Measurements from ENCODE around the gene DGKI.

Gene DGKI

GRCh38 chr7:137692399-137692798 lies 154.4 kb downstream of the DGKI start:
- Histone ChIP-seq H4K20me1 (ENCODE audit: control insufficient read depth, insufficient read depth, low read depth, low read length) (no peaks in the 10 kb centered on the region), H3K4me1 (ENCODE audit: control insufficient read depth, low read length) (no peaks in the 10 kb centered on the region), H3F3A (ENCODE audit: control insufficient read depth, insufficient read depth) (no peaks in the 10 kb centered on the region)

GRCh38 chr7:137691566-137691965 lies 155.2 kb downstream of the DGKI start:
- H3K4me1 ChIP-seq (ENCODE audit: control insufficient read depth, low read length): no peaks in the 10 kb centered on the region
- no peaks in the 10 kb centered on the region for H3K79me2 ChIP-seq (ENCODE audit: control insufficient read depth, low read length)
- TF ChIP-seq CTCF (IDR thresholded peaks at IDR 0.05; ENCODE audit: low read depth, low read length, poor library complexity, severe bottlenecking): no peak
- TF ChIP-seq EZH2phosphoT487 (IDR thresholded peaks at IDR 0.05; ENCODE audit: borderline replicate concordance, low read length): no peak
- H3K4me3 ChIP-seq (ENCODE audit: low read length): no peak overlapping the region
- H4K20me1 ChIP-seq (ENCODE audit: control insufficient read depth, insufficient read depth, low read depth, low read length): no peaks in the 10 kb centered on the region
- no peak overlapping the region for H3K27ac ChIP-seq (ENCODE audit: low read depth, low read length)
- no peak overlapping the region for H3K4me2 ChIP-seq (ENCODE audit: low read length)
- H3K9me2 ChIP-seq (replicated peaks; ENCODE audit: control insufficient read depth, low read length): no peaks in the 10 kb centered on the region
- H3K9me3 ChIP-seq (ENCODE audit: control insufficient read depth, insufficient read depth, low read length): no peaks in the 10 kb centered on the region
- no peaks in the 10 kb centered on the region for H3F3A ChIP-seq (ENCODE audit: control insufficient read depth, insufficient read depth)
- H3K36me3 ChIP-seq (ENCODE audit: control insufficient read depth, low read length): no peaks in the 10 kb centered on the region
- no peaks in the 10 kb centered on the region for H3K27me3 ChIP-seq (ENCODE audit: control insufficient read depth, low read length)

More at GRCh38 chr7:137692399-137692798, 154.4 kb downstream of the DGKI start:
- Histone ChIP-seq H3K4me3 (ENCODE audit: low read length) (no peak overlapping the region), H3K9me3 (ENCODE audit: control insufficient read depth, insufficient read depth, low read length) (no peaks in the 10 kb centered on the region), H3K9me2 (replicated peaks; ENCODE audit: control insufficient read depth, low read length) (no peaks in the 10 kb centered on the region), H3K27ac (ENCODE audit: low read depth, low read length) (no peak overlapping the region), H3K27me3 (ENCODE audit: control insufficient read depth, low read length) (no peaks in the 10 kb centered on the region), H3K36me3 (ENCODE audit: control insufficient read depth, low read length) (no peaks in the 10 kb centered on the region), H3K4me2 (ENCODE audit: low read length) (no peak overlapping the region), H3K79me2 (ENCODE audit: control insufficient read depth, low read length) (no peaks in the 10 kb centered on the region)
- TF ChIP-seq EZH2phosphoT487 (IDR thresholded peaks at IDR 0.05; ENCODE audit: borderline replicate concordance, low read length) (no peak), CTCF (IDR thresholded peaks at IDR 0.05; ENCODE audit: low read depth, low read length, poor library complexity, severe bottlenecking) (no peak)

GRCh38 chr7:137690635-137691034 lies 156.1 kb downstream of the DGKI start:
- no peaks in the 10 kb centered on the region for H3K36me3 ChIP-seq (ENCODE audit: control insufficient read depth, low read length)
- TF ChIP-seq EZH2phosphoT487 (IDR thresholded peaks at IDR 0.05; ENCODE audit: borderline replicate concordance, low read length): no peak
- TF ChIP-seq CTCF (IDR thresholded peaks at IDR 0.05; ENCODE audit: low read depth, low read length, poor library complexity, severe bottlenecking): no peak
- H3K9me2 ChIP-seq (replicated peaks; ENCODE audit: control insufficient read depth, low read length): no peaks in the 10 kb centered on the region
- H3F3A ChIP-seq (ENCODE audit: control insufficient read depth, insufficient read depth): no peaks in the 10 kb centered on the region
- H3K79me2 ChIP-seq (ENCODE audit: control insufficient read depth, low read length): no peaks in the 10 kb centered on the region
- H3K4me3 ChIP-seq (ENCODE audit: low read length): no peak overlapping the region
- H3K9me3 ChIP-seq (ENCODE audit: control insufficient read depth, insufficient read depth, low read length): no peaks in the 10 kb centered on the region
- no peak overlapping the region for H3K27ac ChIP-seq (ENCODE audit: low read depth, low read length)
- no peak overlapping the region for H3K4me2 ChIP-seq (ENCODE audit: low read length)
- no peaks in the 10 kb centered on the region for H3K27me3 ChIP-seq (ENCODE audit: control insufficient read depth, low read length)
- H4K20me1 ChIP-seq (ENCODE audit: control insufficient read depth, insufficient read depth, low read depth, low read length): no peaks in the 10 kb centered on the region
- no peaks in the 10 kb centered on the region for H3K4me1 ChIP-seq (ENCODE audit: control insufficient read depth, low read length)

GRCh38 chr7:137689761-137690160 lies 157.0 kb downstream of the DGKI start:
- Histone ChIP-seq H3K4me3 (ENCODE audit: low read length) (no peak overlapping the region), H3K9me3 (ENCODE audit: control insufficient read depth, insufficient read depth, low read length) (no peaks in the 10 kb centered on the region), H3F3A (ENCODE audit: control insufficient read depth, insufficient read depth) (no peaks in the 10 kb centered on the region), H3K27ac (ENCODE audit: low read depth, low read length) (no peak overlapping the region), H4K20me1 (ENCODE audit: control insufficient read depth, insufficient read depth, low read depth, low read length) (no peaks in the 10 kb centered on the region), H3K79me2 (ENCODE audit: control insufficient read depth, low read length) (no peaks in the 10 kb centered on the region), H3K9me2 (replicated peaks; ENCODE audit: control insufficient read depth, low read length) (no peaks in the 10 kb centered on the region), H3K27me3 (ENCODE audit: control insufficient read depth, low read length) (no peaks in the 10 kb centered on the region), H3K36me3 (ENCODE audit: control insufficient read depth, low read length) (no peaks in the 10 kb centered on the region), H3K4me2 (ENCODE audit: low read length) (no peak overlapping the region), H3K4me1 (ENCODE audit: control insufficient read depth, low read length) (no peaks in the 10 kb centered on the region)
- TF ChIP-seq CTCF (IDR thresholded peaks at IDR 0.05; ENCODE audit: low read depth, low read length, poor library complexity, severe bottlenecking) (no peak), EZH2phosphoT487 (IDR thresholded peaks at IDR 0.05; ENCODE audit: borderline replicate concordance, low read length) (no peak)
